ENCODE data around the gene FOLR3.
A peak's percentile ranks its signal among the peaks of the same experiment; 100 is the strongest.
"Not testable (repeated sequence)": the region's sequence is repeated elsewhere in the genome, so short reads cannot be mapped to it uniquely, and the experiment has no call there.

The FOLR3 gene

GRCh38 chr11:72162891-72163492, 27.5 kb downstream of the FOLR3 start:
- FAIRE-seq (no peak), DNase-seq (ENCODE audit: low spot score) (no peak)

GRCh38 chr11:72164187-72164586, 28.7 kb downstream of the FOLR3 start:
- not testable (repeated sequence) for DNase-seq (ENCODE audit: low spot score); FAIRE-seq

DNA sequence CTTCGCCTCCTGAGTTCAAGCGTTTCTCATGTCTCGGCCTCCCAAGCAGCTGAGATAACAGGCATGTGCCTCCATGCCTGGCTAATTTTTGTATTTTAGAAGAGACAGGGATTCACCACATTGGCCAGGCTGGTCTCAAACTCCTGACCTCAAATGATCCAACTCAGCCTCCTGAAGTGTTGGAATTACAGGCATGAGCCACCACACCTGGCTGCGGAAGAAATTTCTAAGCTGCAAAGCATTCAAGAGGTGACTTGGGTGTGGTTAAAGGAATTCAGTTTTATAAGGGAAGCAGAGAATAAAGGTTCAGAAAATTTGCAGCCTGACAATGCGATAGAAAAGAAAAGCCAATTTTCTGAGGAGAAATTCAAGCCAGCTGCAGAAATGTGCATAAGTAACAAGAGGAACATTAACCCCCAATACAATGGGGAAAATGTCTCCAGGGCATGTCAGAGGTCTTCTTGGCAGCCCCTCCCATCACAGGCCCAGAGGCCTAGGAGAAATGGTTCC, 33.6 kb downstream of the FOLR3 start:
- FAIRE-seq; DNase-seq (ENCODE audit: low spot score): not testable (repeated sequence)

DNA sequence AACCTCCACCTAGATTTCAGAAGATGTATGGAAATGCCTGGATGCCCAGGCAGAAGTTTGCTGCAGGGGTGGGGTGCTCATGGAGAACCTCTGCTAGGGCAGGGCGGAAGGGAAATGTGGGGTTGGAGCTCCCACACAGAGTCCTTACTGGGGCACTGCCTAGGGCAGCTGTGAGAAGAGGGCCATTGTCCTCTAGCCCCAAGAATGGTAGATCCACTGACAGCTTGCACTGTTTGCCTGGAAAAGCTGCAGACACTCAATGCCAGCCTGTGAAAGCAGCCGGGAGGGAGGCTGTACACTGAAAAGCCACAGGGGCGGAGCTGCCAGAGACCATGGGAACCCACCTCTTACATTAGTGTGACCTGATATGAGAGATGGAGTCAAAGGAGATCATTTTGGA, 34.2 kb downstream of the FOLR3 start:
- DNase-seq (ENCODE audit: low spot score): not testable (repeated sequence)

DNA sequence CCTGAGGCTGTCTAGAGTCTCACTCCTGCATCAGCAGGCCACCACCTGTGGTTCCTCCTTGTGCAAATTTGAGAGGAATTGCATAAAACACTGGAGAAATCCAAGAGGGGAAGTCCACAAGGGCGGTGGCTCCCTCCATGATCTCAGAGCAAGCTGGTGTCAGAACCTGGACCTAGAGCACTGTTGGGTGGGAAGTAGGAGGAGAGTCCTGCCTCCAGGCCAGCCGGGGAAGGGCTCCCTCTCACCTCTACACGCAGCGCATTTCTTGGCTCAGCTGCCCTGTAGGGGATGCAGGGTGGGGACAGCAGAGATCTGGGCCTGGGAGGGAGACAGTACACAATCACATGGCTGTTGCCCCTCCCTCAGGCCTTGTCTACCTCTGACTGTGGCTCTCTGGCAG, 36.5 kb downstream of the FOLR3 start:
- not testable (repeated sequence) for DNase-seq (ENCODE audit: low spot score)
- FAIRE-seq: peak; percentile 86

More for the DNA sequence above, 34.2 kb downstream of the FOLR3 start:
- FAIRE-seq: not testable (repeated sequence)

- DNase-seq (ENCODE audit: low spot score) (no peak), FAIRE-seq (no peak)
Measured at GRCh38 chr11:72173291-72173690, 37.8 kb downstream of the FOLR3 start.

- FAIRE-seq (no peak), DNase-seq (ENCODE audit: low spot score) (no peak)
Measured at GRCh38 chr11:72174302-72175070, 39.0 kb downstream of the FOLR3 start.

- DNase-seq (ENCODE audit: low spot score) (no peak), FAIRE-seq (no peak)
Measured at GRCh38 chr11:72177656-72178055, 42.1 kb downstream of the FOLR3 start.

- DNase-seq (ENCODE audit: low spot score) (no peak), FAIRE-seq (no peak)
Measured at GRCh38 chr11:72179049-72179803, 43.7 kb downstream of the FOLR3 start.

GRCh38 chr11:72179804-72180396, 44.4 kb downstream of the FOLR3 start:
- no peak for DNase-seq (ENCODE audit: low spot score)
- no peak for FAIRE-seq

- not testable (repeated sequence) for DNase-seq (ENCODE audit: low spot score)
- FAIRE-seq: peak; percentile 46
Measured at GRCh38 chr11:72180892-72181552, 45.5 kb downstream of the FOLR3 start.

GRCh38 chr11:72181553-72181958, 46.0 kb downstream of the FOLR3 start:
- not testable (repeated sequence) for FAIRE-seq; DNase-seq (ENCODE audit: low spot score)

DNA sequence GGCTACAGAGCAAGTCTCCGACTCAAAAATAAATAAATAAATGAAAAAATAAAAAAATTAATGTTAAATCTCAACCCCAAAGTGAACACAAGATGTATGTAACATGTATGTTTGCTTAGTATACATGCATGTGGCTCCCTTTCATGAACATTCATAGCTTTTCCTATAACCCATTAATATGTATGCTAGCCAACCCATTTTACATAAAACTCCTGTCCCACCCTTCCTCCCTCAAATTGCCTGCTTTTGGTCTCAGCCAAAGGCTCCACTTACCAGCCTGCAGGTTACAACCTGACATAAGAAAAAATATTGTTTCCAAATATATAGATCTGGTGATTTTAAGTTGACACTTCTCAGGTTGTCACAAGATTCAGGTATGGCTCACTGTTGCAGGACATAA, 52.7 kb downstream of the FOLR3 start:
- DNase-seq (ENCODE audit: low spot score): no peak
- FAIRE-seq: no peak
